HepG2 (cell line): ENCODE results near the gene PCBP4. TPM values are rescaled to one million over a fixed set of nuclear protein-coding genes. Genes with fewer than 3 reads are reported as not detected.

Source experiments
- AGO2 ChIP-seq: fragments of 200-400 bp; formaldehyde crosslinking; optimal IDR thresholded peaks from 2 replicates; pipeline ENCODE3; 2017; ENCODE audit warnings: mild to moderate bottlenecking, low read depth, low read length, moderate library complexity
- ARNTL ChIP-seq: sonication (generic); formaldehyde crosslinking; IDR thresholded peaks from 2 replicates; pipeline ENCODE4 v1.4.0; 2020; ENCODE audit warnings: mild to moderate bottlenecking, missing genetic modification reagents
- CBX5 ChIP-seq: sonication (generic); formaldehyde crosslinking; IDR thresholded peaks from 2 replicates; pipeline ENCODE4 v1.4.0; 2020; ENCODE audit warnings: missing genetic modification reagents, borderline replicate concordance
- CENPX ChIP-seq: sonication (generic); formaldehyde crosslinking; IDR thresholded peaks from 2 replicates; pipeline ENCODE4 v1.9.0; 2021; ENCODE audit warnings: mild to moderate bottlenecking, missing genetic modification reagents, moderate library complexity
- CREB1 ChIP-seq, 2 experiments: fragments of 450-650 bp in 1 of 2; IDR thresholded peaks; 2 replicates each; pipeline ENCODE4 v1.6.1; 2016 to 2017; ENCODE audit warnings: control low read depth in 1 of 2, mild to moderate bottlenecking in 1 of 2, missing compliant biosample characterization in 1 of 2, missing genetic modification characterization in 1 of 2
- EHMT2 ChIP-seq: fragments of 200-600 bp; sonication (generic); IDR thresholded peaks from 2 replicates; pipeline ENCODE4 v1.7.0; 2017; ENCODE audit warnings: antibody characterized with exemption, low read depth, low read length, borderline replicate concordance
- ETV5 ChIP-seq: IDR thresholded peaks from 2 replicates; pipeline ENCODE4 v1.6.1; 2018; ENCODE audit warnings: missing biosample characterization, missing genetic modification reagents, inconsistent platforms, borderline replicate concordance
- FOSL2 ChIP-seq: sonication (generic); formaldehyde crosslinking; IDR thresholded peaks from 2 replicates; pipeline ENCODE4 v1.4.0; 2020; ENCODE audit warnings: missing genetic modification reagents
- FOXM1 ChIP-seq: sonication (generic); formaldehyde crosslinking; IDR thresholded peaks from 2 replicates; pipeline ENCODE4 v1.5.0; 2020; ENCODE audit warnings: missing genetic modification reagents
- GMEB2 ChIP-seq: IDR thresholded peaks from 2 replicates; pipeline ENCODE4 v1.6.1; 2016; ENCODE audit warnings: missing biosample characterization, missing genetic modification reagents, low read depth
- HDAC2 ChIP-seq: sonication (generic); formaldehyde crosslinking; IDR thresholded peaks from 2 replicates; pipeline ENCODE4 v1.4.0; 2020; ENCODE audit warnings: missing genetic modification reagents
- KLF11 ChIP-seq: IDR thresholded peaks from 2 replicates; pipeline ENCODE4 v1.6.1; 2016; ENCODE audit warnings: missing compliant biosample characterization
- MTA3 ChIP-seq: sonication (generic); formaldehyde crosslinking; IDR thresholded peaks from 2 replicates; pipeline ENCODE4 v1.4.0; 2020; ENCODE audit warnings: missing genetic modification reagents
- MZF1 ChIP-seq: sonication (generic); formaldehyde crosslinking; IDR thresholded peaks from 2 replicates; pipeline ENCODE4 v1.8.1; 2023; ENCODE audit warnings: mild to moderate bottlenecking, missing genetic modification reagents, borderline replicate concordance
- NFATC3 ChIP-seq: sonication (generic); formaldehyde crosslinking; IDR thresholded peaks from 2 replicates; pipeline ENCODE4 v1.5.1; 2020; ENCODE audit warnings: mild to moderate bottlenecking, missing genetic modification reagents
- NFE2L2 ChIP-seq: fragments of 150-350 bp; IDR thresholded peaks from 2 replicates; pipeline ENCODE4 v1.6.1; 2014; ENCODE audit warnings: low read length
- TBL1XR1 ChIP-seq: fragments of 150-350 bp; IDR thresholded peaks from 2 replicates; pipeline ENCODE4 v1.6.1; 2014; ENCODE audit warnings: borderline replicate concordance, low read length; ENCODE audit not compliant: partially characterized antibody
- U2AF1 ChIP-seq: fragments of 200-400 bp; formaldehyde crosslinking; optimal IDR thresholded peaks from 2 replicates; pipeline ENCODE3; 2017; ENCODE audit warnings: mild to moderate bottlenecking, low read depth, low read length
- WIZ ChIP-seq: sonication (generic); formaldehyde crosslinking; IDR thresholded peaks from 2 replicates; pipeline ENCODE4 v1.5.1; 2020; ENCODE audit warnings: mild to moderate bottlenecking, missing genetic modification reagents
- ZBTB1 ChIP-seq: sonication (generic); formaldehyde crosslinking; IDR thresholded peaks from 2 replicates; pipeline ENCODE4 v1.4.0; 2020; ENCODE audit warnings: missing genetic modification reagents, borderline replicate concordance
- ZNF326 ChIP-seq: sonication (generic); formaldehyde crosslinking; IDR thresholded peaks from 2 replicates; pipeline ENCODE4 v1.4.0; 2020; ENCODE audit warnings: missing genetic modification reagents, borderline replicate concordance
- ZNF33A ChIP-seq: sonication (generic); formaldehyde crosslinking; IDR thresholded peaks from 2 replicates; pipeline ENCODE4 v1.5.1; 2020; ENCODE audit warnings: missing genetic modification reagents, mild to moderate bottlenecking, moderate library complexity, borderline replicate concordance
- ZNF367 ChIP-seq: sonication (generic); formaldehyde crosslinking; IDR thresholded peaks from 2 replicates; pipeline ENCODE4 v1.4.0; 2020; ENCODE audit warnings: missing genetic modification reagents, borderline replicate concordance
- ZNF460 ChIP-seq: sonication (generic); formaldehyde crosslinking; IDR thresholded peaks from 2 replicates; pipeline ENCODE4 v1.5.1; 2020; ENCODE audit warnings: missing genetic modification reagents, mild to moderate bottlenecking, borderline replicate concordance
- ZNF468 ChIP-seq: sonication (generic); formaldehyde crosslinking; IDR thresholded peaks from 2 replicates; pipeline ENCODE4 v1.8.0; 2022; ENCODE audit warnings: mild to moderate bottlenecking, moderate library complexity, missing genetic modification reagents
- ZNF501 ChIP-seq: sonication (generic); formaldehyde crosslinking; IDR thresholded peaks from 2 replicates; pipeline ENCODE4 v1.5.1; 2020; ENCODE audit warnings: mild to moderate bottlenecking, moderate library complexity, missing genetic modification reagents
- ZNF552 ChIP-seq: sonication (generic); formaldehyde crosslinking; IDR thresholded peaks from 2 replicates; pipeline ENCODE4 v1.9.0; 2022; ENCODE audit warnings: missing genetic modification reagents, mild to moderate bottlenecking, borderline replicate concordance
- ZNF598 ChIP-seq: sonication (generic); formaldehyde crosslinking; IDR thresholded peaks from 2 replicates; pipeline ENCODE4 v1.5.1; 2020; ENCODE audit warnings: mild to moderate bottlenecking, missing genetic modification reagents, borderline replicate concordance
- ZNF790 ChIP-seq: sonication (generic); formaldehyde crosslinking; IDR thresholded peaks from 2 replicates; pipeline ENCODE4 v1.8.0; 2022; ENCODE audit warnings: missing genetic modification reagents, mild to moderate bottlenecking, borderline replicate concordance
- ZNF800 ChIP-seq: sonication (generic); formaldehyde crosslinking; IDR thresholded peaks from 2 replicates; pipeline ENCODE4 v1.4.0; 2020; ENCODE audit warnings: missing genetic modification reagents
- polyA plus RNA-seq, 8 experiments: library from polyadenylated mRNA; depleted of rRNA in 3 of 8; stranded (reverse) in 7 of 8; unstranded in 1 of 8; fragments of >200 nt; fragmentation: Illumina TruSeq in 4 of 8; extraction: Trizol in 4 of 8; gene quantifications; 2 replicates each; pipeline versions ENCODE4 v1.2.1 to v1.2.3, GENCODE V29; 2011 to 2016; ENCODE audit warnings: low read depth in 4 of 8, missing spikeins in 1 of 8, mixed read lengths in 1 of 8; ENCODE audit not compliant: insufficient read depth in 1 of 8
- total RNA-seq, 5 experiments: library from RNA; depleted of rRNA; stranded (reverse); fragments of >200 nt; fragmentation: Illumina TruSeq; extraction: Trizol; gene quantifications; 2 replicates each; pipeline ENCODE4 v1.2.3, GENCODE V29; 2016; ENCODE audit warnings: low read depth in 1 of 5

Gene PCBP4
- total and polyA plus RNA-seq, 2 of the 13 experiments (the other 11 are each of a cell fraction or from before 2014, with no cell fraction given): 36.8 to 51.3 TPM

DNA sequence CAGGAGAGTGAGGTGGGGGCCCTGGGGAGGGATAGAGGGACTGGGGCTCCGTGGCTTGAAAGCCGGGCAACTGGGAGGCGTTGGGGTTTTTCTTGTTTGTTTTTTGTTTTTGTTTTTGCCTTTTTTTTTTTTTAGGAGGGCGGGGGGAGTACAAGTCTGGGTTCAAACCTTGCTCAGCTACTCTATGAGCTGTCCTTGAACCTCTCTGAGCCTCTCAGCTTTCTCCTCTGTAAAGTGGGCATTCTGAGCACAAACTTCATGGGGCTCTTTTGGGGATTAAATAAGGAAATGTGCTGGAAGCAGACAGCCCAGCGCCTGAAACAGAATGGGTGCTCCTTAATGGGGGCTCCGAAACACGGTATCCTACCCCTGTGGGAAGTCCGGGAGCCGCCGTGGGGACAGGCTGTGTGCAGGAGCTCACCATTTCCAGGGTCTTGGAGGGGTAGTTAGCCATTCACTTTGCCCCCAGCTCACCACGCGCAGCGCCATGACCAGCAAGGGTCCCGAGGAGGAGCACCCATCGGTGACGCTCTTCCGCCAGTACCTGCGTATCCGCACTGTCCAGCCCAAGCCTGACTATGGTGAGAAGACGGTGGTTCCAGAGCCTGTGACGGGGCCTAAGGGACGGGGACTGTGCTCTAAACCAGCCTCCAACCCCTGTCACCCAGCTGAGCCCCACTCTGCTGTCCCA is 16.5 kb upstream of the PCBP4 start (continued):
- TF ChIP-seq KLF11 (no peak), MZF1 (CRISPR knock-in tag) (peak; percentile 34; the same call in 1 of the 2 replicates), EHMT2 (no peak), ZNF800 (CRISPR knock-in tag) (no peak), NFE2L2 (no peak), ETV5 (CRISPR knock-in tag) (no peak), ZNF552 (no peak), AGO2 (peak; percentile 49), ZNF326 (CRISPR knock-in tag) (no peak), ZNF468 (CRISPR knock-in tag) (no peak), ZBTB1 (CRISPR knock-in tag) (no peak), ZNF501 (CRISPR knock-in tag) (no peak), GMEB2 (CRISPR knock-in tag) (no peak), CBX5 (no peak), NFATC3 (no peak), ZNF598 (CRISPR knock-in tag) (no peak), U2AF1 (no peak), CREB1 (IDR thresholded peaks at IDR 0.05) (no peak), CREB1 (CRISPR knock-in tag; IDR thresholded peaks at IDR 0.05) (no peak), ZNF790 (CRISPR knock-in tag) (no peak), FOXM1 (CRISPR knock-in tag) (no peak), ARNTL (CRISPR knock-in tag) (no peak), TBL1XR1 (no peak), MTA3 (no peak), CENPX (CRISPR knock-in tag) (no peak), WIZ (CRISPR knock-in tag) (no peak), ZNF460 (CRISPR knock-in tag) (0 out of 2 replicates have a peak, but pooled peaks have one; percentile 36), FOSL2 (CRISPR knock-in tag) (no peak), ZNF367 (CRISPR knock-in tag) (no peak), ZNF33A (no peak), HDAC2 (CRISPR knock-in tag) (no peak)
